Endodermal cell (in vitro differentiated cells): Measurements from ENCODE around the gene KRTAP5-6. TPM values are rescaled to one million over a fixed set of nuclear protein-coding genes. Genes with fewer than 3 reads are reported as not detected.

ENCODE experiments used
- DNase-seq: peaks from one replicate; pipeline ENCODE4 v3.0.0-alpha.2; 2017
- H3K27ac ChIP-seq: 2 replicates; pipeline ENCODE4 v1.5.1; 2013; ENCODE audit warnings: mild to moderate bottlenecking, low read depth, low read length, moderate library complexity
- H3K27me3 ChIP-seq: 2 replicates; pipeline ENCODE4 v1.6.1; 2013; ENCODE audit warnings: mild to moderate bottlenecking, low read length, moderate library complexity; ENCODE audit not compliant: insufficient read depth, control insufficient read depth, poor library complexity, severe bottlenecking
- H3K36me3 ChIP-seq: 2 replicates; pipeline ENCODE4 v1.7.0; 2013; ENCODE audit warnings: mild to moderate bottlenecking, low read length, moderate library complexity; ENCODE audit not compliant: control insufficient read depth, insufficient read depth
- H3K4me1 ChIP-seq: one replicate; pipeline ENCODE4 v1.7.0; 2013; ENCODE audit warnings: low read length; ENCODE audit not compliant: control insufficient read depth, insufficient read depth
- H3K4me3 ChIP-seq: 2 replicates; pipeline ENCODE4 v1.5.1; 2013; ENCODE audit warnings: mild to moderate bottlenecking, low read length, moderate library complexity
- H3K9ac ChIP-seq: 2 replicates; pipeline ENCODE4 v1.6.1; 2013; ENCODE audit warnings: mild to moderate bottlenecking, low read length, moderate library complexity; ENCODE audit not compliant: poor library complexity, severe bottlenecking; ENCODE audit errors: extremely low read depth
- H3K9me3 ChIP-seq: 2 replicates; pipeline ENCODE4 v1.6.1; 2013; ENCODE audit warnings: mild to moderate bottlenecking, low read length, moderate library complexity; ENCODE audit not compliant: control insufficient read depth
- H3K27ac Mint-ChIP-seq: 2 replicates; pipeline ENCODE4 v1.8.0; 2020; ENCODE audit warnings: mixed read lengths
- H3K27me3 Mint-ChIP-seq: 2 replicates; pipeline ENCODE4 v1.8.0; 2021; ENCODE audit warnings: mild to moderate bottlenecking, mixed read lengths; ENCODE audit not compliant: insufficient read depth
- H3K36me3 Mint-ChIP-seq: 2 replicates; pipeline ENCODE4 v1.8.0; 2020; ENCODE audit warnings: low read depth, mixed read lengths
- H3K4me1 Mint-ChIP-seq: 2 replicates; pipeline ENCODE4 v1.8.0; 2020; ENCODE audit warnings: mixed read lengths
- H3K4me3 Mint-ChIP-seq: 2 replicates; pipeline ENCODE4 v1.8.0; 2020; ENCODE audit warnings: mild to moderate bottlenecking, moderate library complexity, mixed read lengths
- H3K9me3 Mint-ChIP-seq: 2 replicates; pipeline ENCODE4 v1.8.0; 2020; ENCODE audit warnings: mild to moderate bottlenecking, mixed read lengths
- WGBS, 2 experiments: methylation state at CpG; one replicate each; pipeline versions ENCODE4 v1.1.5 to v1.1.7; 2013; ENCODE audit warnings: missing lambda C conversion rate in 2 of 2, mixed read lengths in 1 of 2; ENCODE audit not compliant: insufficient coverage in 1 of 2, insufficient read length in 1 of 2; 5-methylcytosine and 5-hydroxymethylcytosine counted together
- total RNA-seq, 2 donors: library from RNA; stranded (reverse); fragmentation: NEBNext Ultra II Directional in 1 of 2; extraction: Animal tissue kit (Norgen Biotek cat#: 25700) in 1 of 2; gene quantifications; 2 replicates in 1 of 2; 3 replicates in 1 of 2; pipeline ENCODE4 v1.2.1, GENCODE V29; 2021
- TF ChIP-seq, protein P1 (sequence below): fragments of 200-600 bp; sonication (generic); conservative IDR thresholded peaks from 2 replicates; pipeline ENCODE4 v1.5.0; 2021; ENCODE audit warnings: antibody characterized with exemption, mild to moderate bottlenecking

KRTAP5-6 gene
- total RNA-seq, 2 donors from 2014 or later, result not detected

DNA sequence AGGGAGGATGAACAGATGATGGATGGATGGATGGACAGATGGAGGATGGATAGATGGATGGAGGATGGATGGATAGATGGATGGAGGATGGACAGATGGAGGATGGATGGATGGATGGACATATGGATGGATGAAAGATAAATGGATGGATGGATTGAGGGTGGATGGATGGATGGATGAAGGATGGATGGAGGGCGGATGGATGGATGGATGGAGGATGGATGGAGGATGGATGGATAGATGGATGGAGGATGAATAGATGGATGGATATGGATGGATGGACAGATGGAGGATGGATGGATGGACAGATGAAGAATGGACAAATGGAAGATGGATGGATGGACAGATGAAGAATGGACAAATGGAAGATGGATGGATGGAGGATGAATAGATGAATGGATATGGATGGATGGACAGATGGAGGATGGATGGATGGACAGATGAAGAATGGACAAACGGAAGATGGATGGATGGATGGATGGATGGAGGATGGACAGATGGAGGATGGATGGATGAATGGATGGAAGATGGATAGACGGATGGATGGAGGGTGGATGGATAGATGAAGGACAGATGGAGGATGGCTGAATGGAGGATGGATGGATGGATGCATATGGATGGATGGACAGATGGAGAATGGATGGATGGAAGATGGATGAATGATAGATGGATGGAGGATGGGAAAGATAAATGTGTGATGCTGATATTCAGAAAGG, 46.0 kb downstream of the KRTAP5-6 start:
- Histone ChIP-seq H3K4me3 (no peak overlapping the region), H3K36me3 (no peaks in the 10 kb centered on the region), H3K4me1 (no peaks in the 10 kb centered on the region), H3K27me3 (peaks cover 60% of the 10 kb centered on the region), H3K9ac (no peak overlapping the region), H3K27ac (no peak overlapping the region), H3K9me3 (no peaks in the 10 kb centered on the region)
- H3K36me3 Mint-ChIP-seq, result no peaks in the 10 kb centered on the region
- H3K4me1 Mint-ChIP-seq, result no peaks in the 10 kb centered on the region
- H3K27ac Mint-ChIP-seq, result no peak overlapping the region
- WGBS, 2 experiments, result 82 to 89% methylated on average over 3 of the region's 3 CpGs
- no peak overlapping the region for H3K4me3 Mint-ChIP-seq
- peaks cover 47% of the 10 kb centered on the region for H3K27me3 Mint-ChIP-seq
- no peak for DNase-seq
- no peaks in the 10 kb centered on the region for H3K9me3 Mint-ChIP-seq
- TF ChIP-seq, protein P1, sequence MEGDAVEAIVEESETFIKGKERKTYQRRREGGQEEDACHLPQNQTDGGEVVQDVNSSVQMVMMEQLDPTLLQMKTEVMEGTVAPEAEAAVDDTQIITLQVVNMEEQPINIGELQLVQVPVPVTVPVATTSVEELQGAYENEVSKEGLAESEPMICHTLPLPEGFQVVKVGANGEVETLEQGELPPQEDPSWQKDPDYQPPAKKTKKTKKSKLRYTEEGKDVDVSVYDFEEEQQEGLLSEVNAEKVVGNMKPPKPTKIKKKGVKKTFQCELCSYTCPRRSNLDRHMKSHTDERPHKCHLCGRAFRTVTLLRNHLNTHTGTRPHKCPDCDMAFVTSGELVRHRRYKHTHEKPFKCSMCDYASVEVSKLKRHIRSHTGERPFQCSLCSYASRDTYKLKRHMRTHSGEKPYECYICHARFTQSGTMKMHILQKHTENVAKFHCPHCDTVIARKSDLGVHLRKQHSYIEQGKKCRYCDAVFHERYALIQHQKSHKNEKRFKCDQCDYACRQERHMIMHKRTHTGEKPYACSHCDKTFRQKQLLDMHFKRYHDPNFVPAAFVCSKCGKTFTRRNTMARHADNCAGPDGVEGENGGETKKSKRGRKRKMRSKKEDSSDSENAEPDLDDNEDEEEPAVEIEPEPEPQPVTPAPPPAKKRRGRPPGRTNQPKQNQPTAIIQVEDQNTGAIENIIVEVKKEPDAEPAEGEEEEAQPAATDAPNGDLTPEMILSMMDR, result no peak

DNA sequence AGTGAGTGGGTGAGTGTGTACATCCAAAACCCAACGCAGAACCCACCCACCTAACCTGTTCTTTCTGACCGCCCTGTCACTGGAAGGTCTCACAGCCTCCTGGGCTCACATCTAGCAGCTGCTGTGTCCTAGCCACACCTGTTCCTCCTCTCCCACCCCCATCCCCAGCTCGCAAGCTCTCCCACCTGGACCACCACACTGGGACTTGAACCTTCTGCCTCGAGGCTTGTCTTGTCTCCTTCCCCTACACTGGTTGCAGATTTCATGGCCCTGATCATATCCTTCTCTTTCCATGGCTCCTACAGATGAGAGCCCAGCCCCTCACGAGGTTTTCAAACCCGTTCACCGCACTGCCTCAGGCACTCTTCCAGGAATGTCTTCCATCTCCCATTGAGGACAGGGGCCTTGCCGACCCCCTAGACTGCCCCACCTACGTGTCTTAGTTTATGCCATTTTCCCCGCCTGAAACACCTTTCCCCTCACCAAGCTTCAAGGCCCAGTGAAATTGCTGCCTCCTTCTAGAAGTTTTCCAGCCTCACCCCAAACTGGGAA, 46.7 kb downstream of the KRTAP5-6 start:
- peaks cover 67% of the 10 kb centered on the region for H3K27me3 ChIP-seq
- H3K9ac ChIP-seq, result no peak overlapping the region
- H3K27me3 Mint-ChIP-seq, result peaks cover 47% of the 10 kb centered on the region
- H3K4me3 ChIP-seq, result no peak overlapping the region
- TF ChIP-seq, protein P1, result no peak
- WGBS, 2 experiments, result 78 to 86% methylated on average over 8 to 10 of the region's 10 CpGs
- no peak overlapping the region for H3K4me3 Mint-ChIP-seq
- H3K36me3 ChIP-seq, result no peaks in the 10 kb centered on the region
- H3K27ac ChIP-seq, result no peak overlapping the region
- no peak for DNase-seq
- no peaks in the 10 kb centered on the region for H3K4me1 ChIP-seq
- H3K9me3 Mint-ChIP-seq, result no peaks in the 10 kb centered on the region
- no peak overlapping the region for H3K27ac Mint-ChIP-seq
- H3K9me3 ChIP-seq, result no peaks in the 10 kb centered on the region
- H3K4me1 Mint-ChIP-seq, result no peaks in the 10 kb centered on the region
- H3K36me3 Mint-ChIP-seq, result no peaks in the 10 kb centered on the region

DNA sequence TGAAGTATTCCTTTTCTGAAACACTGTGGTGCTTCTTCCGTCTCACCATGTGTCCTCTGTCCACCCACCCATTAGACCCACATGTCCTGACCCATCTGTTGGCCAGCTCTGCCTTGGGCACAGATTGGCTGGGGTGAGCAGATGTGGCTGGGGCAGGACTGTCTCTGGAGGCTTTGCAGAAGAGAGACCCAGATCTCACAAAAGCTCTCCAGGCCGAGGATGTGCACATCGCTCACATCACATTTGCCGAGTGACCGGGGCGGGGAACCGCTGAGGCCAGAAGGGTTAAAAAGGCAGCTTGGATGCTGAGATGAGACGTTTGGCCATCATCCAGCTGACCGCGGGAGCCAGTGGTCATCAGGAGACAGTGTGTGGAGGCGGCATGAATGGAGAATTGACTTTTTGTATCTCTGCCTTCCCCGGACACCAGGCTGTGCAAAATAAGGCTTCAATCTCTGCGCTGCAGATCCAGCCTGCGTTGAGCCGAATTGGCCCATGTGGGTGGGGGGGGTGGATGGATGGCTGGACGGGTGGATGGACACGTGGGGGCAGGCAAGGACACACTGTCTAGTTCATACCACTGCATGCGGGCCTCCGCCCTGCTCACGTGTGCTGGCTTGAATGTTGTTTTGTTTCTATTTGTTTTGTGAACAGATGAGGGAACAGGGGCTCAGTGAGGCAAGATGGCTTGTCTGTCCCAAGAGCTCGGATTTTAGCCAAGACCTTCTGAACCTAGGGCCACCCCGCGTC, 47.3 kb downstream of the KRTAP5-6 start:
- Histone ChIP-seq H3K4me1 (no peaks in the 10 kb centered on the region), H3K4me3 (no peak overlapping the region), H3K36me3 (no peaks in the 10 kb centered on the region), H3K27ac (no peak overlapping the region), H3K27me3 (peaks cover 73% of the 10 kb centered on the region), H3K9me3 (no peaks in the 10 kb centered on the region), H3K9ac (no peak overlapping the region)
- TF ChIP-seq, protein P1, result no peak
- Mint-ChIP-seq H3K27ac (no peak overlapping the region), H3K27me3 (peaks cover 48% of the 10 kb centered on the region), H3K9me3 (no peaks in the 10 kb centered on the region), H3K36me3 (no peaks in the 10 kb centered on the region), H3K4me3 (no peak overlapping the region), H3K4me1 (no peaks in the 10 kb centered on the region)
- no peak for DNase-seq
- 85 to 86% methylated on average over 15 to 23 of the region's 23 CpGs for WGBS, 2 experiments
